ENCODE results near the gene STH. TPM values are rescaled to one million over a fixed set of nuclear protein-coding genes. Genes with fewer than 3 reads are reported as not detected.

Gene STH
- total and polyA plus RNA-seq, 8 donors, result 0.38 TPM; not detected in 7

DNA sequence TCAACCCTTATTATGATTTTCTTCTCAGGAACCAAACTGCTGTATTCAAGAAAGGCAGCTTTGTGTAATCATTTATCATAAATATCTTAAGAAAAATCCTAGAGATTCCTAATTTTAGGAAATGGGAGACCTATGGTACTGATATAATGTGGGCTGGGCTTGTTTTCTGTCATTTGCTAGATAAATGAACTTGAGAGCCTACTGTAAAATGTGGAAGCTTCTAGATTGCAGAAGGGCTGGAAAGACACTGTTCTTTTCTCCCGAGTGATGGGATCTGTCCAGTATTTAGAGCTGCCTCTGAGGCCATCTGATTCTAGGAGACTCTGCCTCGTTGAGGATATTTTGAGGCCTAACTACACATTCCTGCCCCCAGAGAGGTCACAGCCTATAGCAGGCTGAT lies 19.9 kb upstream of the STH start:
- TF ChIP-seq, protein P1, sequence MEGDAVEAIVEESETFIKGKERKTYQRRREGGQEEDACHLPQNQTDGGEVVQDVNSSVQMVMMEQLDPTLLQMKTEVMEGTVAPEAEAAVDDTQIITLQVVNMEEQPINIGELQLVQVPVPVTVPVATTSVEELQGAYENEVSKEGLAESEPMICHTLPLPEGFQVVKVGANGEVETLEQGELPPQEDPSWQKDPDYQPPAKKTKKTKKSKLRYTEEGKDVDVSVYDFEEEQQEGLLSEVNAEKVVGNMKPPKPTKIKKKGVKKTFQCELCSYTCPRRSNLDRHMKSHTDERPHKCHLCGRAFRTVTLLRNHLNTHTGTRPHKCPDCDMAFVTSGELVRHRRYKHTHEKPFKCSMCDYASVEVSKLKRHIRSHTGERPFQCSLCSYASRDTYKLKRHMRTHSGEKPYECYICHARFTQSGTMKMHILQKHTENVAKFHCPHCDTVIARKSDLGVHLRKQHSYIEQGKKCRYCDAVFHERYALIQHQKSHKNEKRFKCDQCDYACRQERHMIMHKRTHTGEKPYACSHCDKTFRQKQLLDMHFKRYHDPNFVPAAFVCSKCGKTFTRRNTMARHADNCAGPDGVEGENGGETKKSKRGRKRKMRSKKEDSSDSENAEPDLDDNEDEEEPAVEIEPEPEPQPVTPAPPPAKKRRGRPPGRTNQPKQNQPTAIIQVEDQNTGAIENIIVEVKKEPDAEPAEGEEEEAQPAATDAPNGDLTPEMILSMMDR (IDR thresholded peaks at IDR 0.05), result no peak
- Histone ChIP-seq H3K36me3 (no peaks in the 10 kb centered on the region), H3K9me3 (no peaks in the 10 kb centered on the region), H3K27me3 (peaks cover 0 to 8% of the 10 kb centered on the region in 2 donors), H3K27ac (no peak overlapping the region), H3K4me3 (no peak overlapping the region), H3K4me1 (no peaks in the 10 kb centered on the region)
- no peak for ATAC-seq
- intact Hi-C loops (cut with DNase I), result no loop called here
- no peak for DNase-seq

DNA sequence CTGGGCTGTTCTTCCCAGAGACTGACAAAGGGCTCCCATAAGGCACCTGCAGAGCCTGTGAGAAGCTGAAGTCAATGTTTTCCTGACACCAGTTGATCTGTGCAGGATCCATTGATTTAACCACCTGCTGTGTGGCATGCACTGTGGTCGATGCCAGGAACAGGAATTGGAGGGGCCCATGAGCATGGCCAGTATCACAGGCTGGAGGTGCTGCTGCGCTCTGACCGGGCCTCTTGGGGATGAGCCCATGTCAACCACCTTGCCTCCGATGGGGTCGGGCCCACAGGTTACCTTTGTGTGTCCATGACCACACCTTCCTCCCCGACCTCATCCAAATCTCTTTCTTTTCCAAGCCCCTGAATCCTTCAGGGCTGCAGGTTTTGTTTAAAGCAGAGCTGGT lies 18.2 kb upstream of the STH start:
- TF ChIP-seq, protein P1 (IDR thresholded peaks at IDR 0.05), result no peak
- intact Hi-C loops (cut with DNase I), result no loop called here
- H3K27me3 ChIP-seq, result peaks cover 0 to 8% of the 10 kb centered on the region in 2 donors
- no peaks in the 10 kb centered on the region for H3K9me3 ChIP-seq
- H3K27ac ChIP-seq, result no peak overlapping the region
- no peak overlapping the region for H3K4me3 ChIP-seq
- H3K4me1 ChIP-seq, result no peaks in the 10 kb centered on the region
- H3K36me3 ChIP-seq, result no peaks in the 10 kb centered on the region
- DNase-seq (peak in 1 of 4 donors; percentile 58), ATAC-seq (no peak)

DNA sequence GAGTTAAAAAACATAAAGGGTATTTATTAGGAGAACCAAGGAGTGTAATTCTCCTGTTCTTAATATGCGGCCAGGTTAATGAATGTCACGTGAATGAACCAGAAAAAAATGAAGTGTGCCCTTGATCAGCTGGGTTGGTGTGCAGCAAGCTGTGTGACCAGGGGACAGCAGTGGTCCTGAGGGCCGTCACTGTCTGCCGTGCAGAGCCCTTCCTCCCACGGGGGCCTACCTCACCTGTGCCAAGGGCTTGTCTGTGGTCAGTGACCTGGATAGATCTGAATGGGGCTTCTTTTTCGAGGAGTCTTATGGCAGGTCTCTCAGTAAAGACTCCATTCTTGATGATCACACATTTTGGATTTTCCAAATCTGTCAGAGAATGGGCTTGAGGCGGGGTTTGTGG lies 17.7 kb upstream of the STH start:
- H3K36me3 ChIP-seq, result no peaks in the 10 kb centered on the region
- H3K4me3 ChIP-seq, result no peak overlapping the region
- ATAC-seq (no peak), DNase-seq (no peak)
- intact Hi-C loops (cut with DNase I), result no loop called here
- TF ChIP-seq, protein P1 (IDR thresholded peaks at IDR 0.05), result no peak
- no peak overlapping the region for H3K27ac ChIP-seq
- no peaks in the 10 kb centered on the region for H3K9me3 ChIP-seq
- no peaks in the 10 kb centered on the region for H3K4me1 ChIP-seq
- peaks cover 0 to 8% of the 10 kb centered on the region in 2 donors for H3K27me3 ChIP-seq

DNA sequence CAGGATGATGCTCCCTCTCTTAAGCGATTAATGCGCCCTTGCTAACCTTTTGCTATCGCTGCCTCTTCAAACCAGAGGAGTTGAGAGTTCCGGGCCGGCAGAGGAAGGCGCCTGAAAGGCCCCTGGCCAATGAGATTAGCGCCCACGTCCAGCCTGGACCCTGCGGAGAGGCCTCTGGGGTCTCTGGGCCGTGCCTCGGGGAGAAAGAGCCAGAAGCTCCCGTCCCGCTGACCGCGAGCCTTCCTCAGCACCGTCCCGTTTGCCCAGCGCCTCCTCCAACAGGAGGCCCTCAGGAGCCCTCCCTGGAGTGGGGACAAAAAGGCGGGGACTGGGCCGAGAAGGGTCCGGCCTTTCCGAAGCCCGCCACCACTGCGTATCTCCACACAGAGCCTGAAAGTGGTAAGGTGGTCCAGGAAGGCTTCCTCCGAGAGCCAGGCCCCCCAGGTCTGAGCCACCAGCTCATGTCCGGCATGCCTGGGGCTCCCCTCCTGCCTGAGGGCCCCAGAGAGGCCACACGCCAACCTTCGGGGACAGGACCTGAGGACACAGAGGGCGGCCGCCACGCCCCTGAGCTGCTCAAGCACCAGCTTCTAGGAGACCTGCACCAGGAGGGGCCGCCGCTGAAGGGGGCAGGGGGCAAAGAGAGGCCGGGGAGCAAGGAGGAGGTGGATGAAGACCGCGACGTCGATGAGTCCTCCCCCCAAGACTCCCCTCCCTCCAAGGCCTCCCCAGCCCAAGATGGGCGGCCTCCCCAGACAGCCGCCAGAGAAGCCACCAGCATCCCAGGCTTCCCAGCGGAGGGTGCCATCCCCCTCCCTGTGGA lies 16.0 kb upstream of the STH start:
- no peak overlapping the region for H3K4me3 ChIP-seq
- no peaks in the 10 kb centered on the region for H3K4me1 ChIP-seq
- intact Hi-C loops (cut with DNase I), result no loop called here
- no peak overlapping the region for H3K27ac ChIP-seq
- DNase-seq (peak in 1 of 4 donors; percentile 81), ATAC-seq (no peak)
- H3K9me3 ChIP-seq, result no peaks in the 10 kb centered on the region
- TF ChIP-seq, protein P1 (IDR thresholded peaks at IDR 0.05), result no peak
- peaks cover 0 to 8% of the 10 kb centered on the region in 2 donors for H3K27me3 ChIP-seq
- H3K36me3 ChIP-seq, result no peaks in the 10 kb centered on the region

DNA sequence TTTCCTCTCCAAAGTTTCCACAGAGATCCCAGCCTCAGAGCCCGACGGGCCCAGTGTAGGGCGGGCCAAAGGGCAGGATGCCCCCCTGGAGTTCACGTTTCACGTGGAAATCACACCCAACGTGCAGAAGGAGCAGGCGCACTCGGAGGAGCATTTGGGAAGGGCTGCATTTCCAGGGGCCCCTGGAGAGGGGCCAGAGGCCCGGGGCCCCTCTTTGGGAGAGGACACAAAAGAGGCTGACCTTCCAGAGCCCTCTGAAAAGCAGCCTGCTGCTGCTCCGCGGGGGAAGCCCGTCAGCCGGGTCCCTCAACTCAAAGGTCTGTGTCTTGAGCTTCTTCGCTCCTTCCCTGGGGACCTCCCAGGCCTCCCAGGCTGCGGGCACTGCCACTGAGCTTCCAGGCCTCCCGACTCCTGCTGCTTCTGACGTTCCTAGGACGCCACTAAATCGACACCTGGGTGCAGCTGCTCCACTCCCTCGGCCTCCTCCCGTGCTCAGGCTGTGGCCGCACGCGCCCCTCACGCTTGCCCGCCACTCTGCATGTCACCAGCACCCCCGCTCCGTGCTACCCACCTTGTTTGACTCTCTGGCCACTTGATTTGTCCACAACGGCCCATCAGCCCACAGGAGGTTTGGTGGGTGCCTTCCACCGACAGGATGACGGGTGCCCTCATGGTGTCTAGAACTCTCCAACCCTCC lies 15.3 kb upstream of the STH start:
- DNase-seq, result no peak
- H3K4me3 ChIP-seq, result no peak overlapping the region
- no peaks in the 10 kb centered on the region for H3K36me3 ChIP-seq
- no peak overlapping the region for H3K27ac ChIP-seq
- intact Hi-C loops (cut with DNase I), result no loop called here
- H3K27me3 ChIP-seq, result peaks cover 0 to 8% of the 10 kb centered on the region in 2 donors
- no peaks in the 10 kb centered on the region for H3K9me3 ChIP-seq
- TF ChIP-seq, protein P1 (IDR thresholded peaks at IDR 0.05), result no peak
- no peaks in the 10 kb centered on the region for H3K4me1 ChIP-seq
- ATAC-seq, result no peak
